GM10847 (cell line): Measurements from ENCODE around the gene PET117.
A peak's percentile ranks its signal among the peaks of the same experiment; 100 is the strongest.

ENCODE experiments used
- POLR2A ChIP-seq: IDR thresholded peaks from 2 replicates; pipeline ENCODE4 v1.6.1; 2011; ENCODE audit not compliant: insufficient read length; ENCODE audit errors: extremely low read depth

Gene PET117

GRCh38 chr20:18137412-18138265, at the start of gene PET117, which contains the start of gene KAT14:
TSS of gene PET117 (plus strand) at chr20:18137863. CDS start at chr20:18137956, 93 bp downstream.
TSS of gene KAT14 (plus strand) at chr20:18137863. CDS start at chr20:18142661, 4,798 bp downstream.
- peak; percentile 79 for TF ChIP-seq POLR2A

- TF ChIP-seq POLR2A = no peak
Measured at GRCh38 chr20:18090044-18090443, 47.6 kb upstream of the PET117 start.

DNA sequence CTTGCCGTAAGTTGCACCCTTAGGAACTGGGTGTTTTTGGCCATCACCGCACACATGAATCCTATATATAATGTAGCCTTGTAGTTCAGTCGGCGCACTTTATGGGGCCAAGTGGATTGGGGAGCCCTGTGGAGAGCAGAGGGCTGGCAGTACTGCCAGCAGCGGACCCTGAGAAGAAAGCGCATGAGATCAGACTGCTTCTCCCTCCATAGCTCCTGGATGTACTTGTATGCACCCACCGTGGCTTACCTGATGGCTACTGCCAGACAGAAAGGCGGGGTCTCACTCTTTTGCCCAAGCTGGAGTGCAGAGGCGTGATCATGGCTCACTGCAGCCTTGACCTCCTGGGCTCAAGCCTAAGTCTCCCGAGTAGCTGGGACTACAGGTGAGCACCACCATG, 47.2 kb upstream of the PET117 start:
- no peak for TF ChIP-seq POLR2A

DNA sequence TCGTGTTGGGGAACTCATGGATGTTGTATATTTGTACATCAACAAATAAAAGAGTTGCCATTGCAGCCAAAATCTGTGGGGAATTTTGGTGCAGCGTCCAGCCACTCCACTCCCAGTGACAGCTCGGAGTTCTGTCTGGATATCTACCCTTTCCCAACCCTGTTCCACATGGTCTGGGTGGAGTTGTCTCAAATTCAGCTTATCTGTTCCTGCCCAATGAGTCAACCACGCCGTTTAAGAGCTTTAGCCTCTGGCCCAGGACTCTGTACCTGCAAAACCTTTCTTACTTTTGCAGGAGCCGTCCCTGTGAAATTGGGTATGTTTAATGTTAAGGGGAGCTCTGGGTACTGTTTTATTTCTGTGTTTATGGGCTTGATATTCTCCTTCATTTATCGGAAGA, 46.0 kb upstream of the PET117 start:
- TF ChIP-seq POLR2A = no peak

DNA sequence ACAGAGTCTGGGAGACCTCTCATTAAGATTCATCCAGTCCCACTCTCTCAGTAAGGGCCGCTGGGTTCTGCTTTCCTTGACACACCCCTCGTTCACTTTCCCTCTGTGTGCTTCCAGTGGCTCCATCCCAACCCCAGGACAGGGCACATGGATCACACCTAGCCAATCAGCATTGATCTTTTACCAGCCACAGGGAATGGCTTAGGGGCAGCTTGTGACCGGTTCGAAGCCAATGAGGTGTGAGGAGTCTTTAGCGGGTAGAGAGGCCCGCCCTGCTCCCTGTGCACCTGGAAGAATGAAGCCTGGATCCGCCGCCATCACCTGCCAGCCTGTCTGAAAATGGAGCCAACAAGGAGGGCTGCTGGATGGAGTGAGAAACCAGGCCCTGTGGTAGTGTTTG, 44.8 kb upstream of the PET117 start:
- TF ChIP-seq POLR2A = no peak

- TF ChIP-seq POLR2A = no peak
Measured at GRCh38 chr20:18093388-18093787, 44.3 kb upstream of the PET117 start.

DNA sequence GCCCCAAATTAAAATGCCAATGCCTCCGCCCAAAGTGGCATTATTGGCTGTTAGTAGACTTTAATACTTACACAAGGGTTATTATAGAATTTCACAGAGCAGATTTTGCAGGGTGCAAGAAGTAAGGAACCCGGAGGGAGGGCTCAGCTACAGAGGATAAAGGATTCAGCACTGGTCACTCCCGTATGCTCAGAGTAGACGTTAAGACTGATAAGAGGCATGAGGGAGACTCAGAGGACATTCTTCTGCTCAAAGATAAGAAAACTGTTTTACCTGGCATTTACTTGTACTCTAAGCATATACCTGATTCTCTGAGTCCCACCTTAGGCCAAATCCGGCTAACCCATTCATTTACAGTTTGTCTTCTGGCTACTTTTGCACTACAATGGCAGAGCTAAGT, 43.5 kb upstream of the PET117 start:
- no peak for TF ChIP-seq POLR2A

DNA sequence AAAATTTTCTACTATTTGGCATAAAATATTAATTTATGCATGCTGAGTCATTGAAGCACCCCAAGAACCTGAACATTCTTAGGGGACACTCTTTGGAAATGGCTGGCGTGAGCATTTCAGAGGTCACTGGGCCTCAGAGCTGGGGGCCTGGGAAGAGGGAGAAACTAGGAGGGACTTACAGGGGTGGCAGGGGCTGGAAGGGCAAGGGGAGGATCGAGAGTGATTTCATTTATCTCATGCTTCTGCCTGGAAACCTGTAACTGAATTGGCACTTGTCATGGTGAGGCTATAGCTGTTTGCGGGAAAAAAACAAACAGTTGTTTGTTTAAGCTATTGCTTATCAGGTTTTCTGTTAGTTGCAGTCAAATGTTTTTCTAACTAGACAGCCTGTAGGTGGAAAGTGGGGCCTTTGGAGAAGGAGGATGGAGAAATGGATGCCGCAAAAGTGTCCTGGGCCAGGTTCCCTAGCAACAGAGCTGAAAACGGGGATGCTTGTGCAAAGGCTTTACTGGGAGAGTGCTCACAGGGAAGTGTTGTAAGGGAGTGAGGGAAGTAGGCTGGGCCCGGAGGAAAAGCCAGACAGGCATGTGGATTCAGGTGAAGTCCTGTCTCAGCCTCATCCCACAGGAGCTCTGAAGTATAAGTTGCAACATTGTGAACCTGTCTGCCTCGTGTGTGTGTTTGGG, 36.4 kb upstream of the PET117 start:
- no peak for TF ChIP-seq POLR2A

DNA sequence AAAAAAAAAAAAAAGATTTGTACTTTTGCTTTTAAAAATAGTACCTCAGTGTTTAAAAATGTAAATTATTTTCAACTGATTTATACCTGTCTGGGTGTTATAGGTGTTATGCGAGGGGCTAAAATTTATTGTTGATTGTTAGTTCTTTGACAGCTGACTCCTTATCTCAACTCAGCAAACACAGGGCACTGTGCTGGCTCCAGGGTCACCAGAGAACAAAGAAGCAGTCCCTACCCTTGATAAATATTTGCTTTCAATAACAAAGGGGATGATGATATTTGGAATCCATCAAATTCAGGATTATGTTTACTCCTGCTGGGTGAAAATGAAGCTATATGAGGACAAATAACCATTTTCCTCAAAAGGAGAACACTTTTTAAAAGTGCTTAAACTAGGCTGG, 34.2 kb upstream of the PET117 start:
- no peak for TF ChIP-seq POLR2A

DNA sequence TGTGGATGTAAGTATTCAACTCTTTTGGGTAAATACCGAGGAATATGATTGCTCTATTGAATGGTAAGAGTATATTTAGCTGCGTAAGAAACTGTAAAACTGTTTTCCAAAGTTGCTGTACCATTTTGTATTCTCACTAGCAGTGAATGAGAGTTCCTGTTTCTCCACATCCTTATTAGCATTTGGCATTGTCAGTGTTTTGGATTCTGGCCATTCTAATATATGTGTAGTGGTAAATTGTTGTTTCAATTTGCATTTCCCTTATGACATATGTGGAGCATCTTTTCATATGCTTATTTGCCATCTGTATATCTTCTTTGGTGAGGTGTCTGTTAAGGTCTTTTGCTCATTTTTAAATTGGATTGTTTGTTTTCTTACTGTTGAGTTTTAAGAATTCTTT, 29.3 kb upstream of the PET117 start:
- TF ChIP-seq POLR2A = no peak

DNA sequence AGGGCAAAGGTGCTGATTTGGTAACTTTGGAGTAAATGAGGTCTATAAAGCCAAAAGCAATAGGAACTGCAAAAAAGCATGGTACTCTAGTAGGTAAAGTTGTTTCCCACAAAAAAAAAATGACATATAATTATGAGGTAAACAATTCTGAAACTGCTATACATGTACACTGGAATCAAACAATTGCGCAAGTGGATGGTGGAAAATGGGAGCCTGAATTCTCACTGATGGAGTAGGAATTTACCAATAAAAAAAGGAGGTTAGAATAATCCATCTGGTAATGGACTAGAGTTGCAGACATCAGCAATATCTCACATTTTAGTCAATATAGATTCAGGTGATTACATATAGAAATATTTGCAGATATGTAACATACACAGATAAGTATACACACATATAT, 5.0 kb upstream of the PET117 start:
- TF ChIP-seq POLR2A = no peak

- no peak for TF ChIP-seq POLR2A
Measured at GRCh38 chr20:18133962-18134361, 3.7 kb upstream of the PET117 start.

DNA sequence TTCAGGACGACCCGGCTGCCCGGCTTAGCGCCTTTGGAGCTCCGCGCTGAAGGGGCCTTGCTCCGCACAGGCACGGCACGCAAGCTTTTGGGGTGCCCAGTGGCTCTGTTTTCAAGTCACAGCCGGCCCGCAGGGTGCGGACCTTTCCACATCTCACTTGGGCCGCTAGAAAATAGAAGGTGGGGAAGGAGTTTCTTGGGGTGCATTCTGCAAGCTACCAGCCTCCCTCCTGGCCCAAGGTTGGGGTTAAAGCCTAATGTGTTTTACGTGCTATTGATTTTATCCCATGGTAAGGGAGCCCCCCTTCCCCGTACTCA, 561 bp downstream of the PET117 start:
- no peak for TF ChIP-seq POLR2A

DNA sequence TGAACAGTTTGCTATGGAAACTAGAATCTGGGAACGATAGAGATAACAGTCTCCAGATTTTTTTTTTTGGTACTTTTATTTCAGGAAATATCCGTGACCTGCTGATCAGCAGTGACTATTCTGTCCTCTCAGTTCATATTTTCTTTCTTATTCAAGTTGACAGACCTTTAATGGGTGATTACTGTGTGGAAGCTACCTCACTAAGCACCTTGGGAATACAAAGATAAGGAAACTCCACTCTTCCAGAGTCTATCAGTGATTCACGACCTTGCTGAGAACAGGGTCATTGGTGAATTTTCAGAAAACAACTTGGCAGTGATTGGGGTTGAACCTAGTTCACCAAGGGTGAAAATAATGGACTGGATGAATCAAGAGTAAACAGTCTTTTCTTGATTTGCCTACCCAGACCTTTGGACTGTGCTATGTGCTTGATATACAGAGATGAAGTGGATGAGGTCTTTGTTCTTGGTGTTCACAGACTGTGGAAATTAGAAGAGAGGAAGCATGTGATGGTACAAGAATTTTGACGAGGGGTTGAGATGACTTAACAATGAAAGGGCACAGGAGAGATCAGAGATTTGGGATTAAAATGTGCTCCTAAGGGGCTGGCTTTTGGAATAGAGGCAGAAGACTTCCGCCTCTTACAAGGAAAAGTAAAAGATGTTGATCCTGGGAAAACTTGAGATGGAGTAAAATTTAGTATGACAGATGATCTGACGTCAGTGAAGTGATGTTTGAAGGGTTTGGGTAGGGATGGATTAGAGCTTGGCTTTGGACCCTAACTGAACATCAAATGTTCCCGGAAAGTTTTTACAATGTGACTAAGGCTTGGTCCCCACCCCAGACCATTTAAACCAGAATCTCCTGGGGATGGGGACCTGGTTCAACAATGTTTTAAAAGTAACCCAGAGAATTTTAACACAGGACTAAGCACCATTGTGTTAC, 1.2 kb downstream of the PET117 start:
- no peak for TF ChIP-seq POLR2A

- TF ChIP-seq POLR2A = no peak
Measured at GRCh38 chr20:18139832-18140231, 2.2 kb downstream of the PET117 start.

- TF ChIP-seq POLR2A = no peak
Measured at GRCh38 chr20:18144541-18145099, 7.0 kb downstream of the PET117 start.

DNA sequence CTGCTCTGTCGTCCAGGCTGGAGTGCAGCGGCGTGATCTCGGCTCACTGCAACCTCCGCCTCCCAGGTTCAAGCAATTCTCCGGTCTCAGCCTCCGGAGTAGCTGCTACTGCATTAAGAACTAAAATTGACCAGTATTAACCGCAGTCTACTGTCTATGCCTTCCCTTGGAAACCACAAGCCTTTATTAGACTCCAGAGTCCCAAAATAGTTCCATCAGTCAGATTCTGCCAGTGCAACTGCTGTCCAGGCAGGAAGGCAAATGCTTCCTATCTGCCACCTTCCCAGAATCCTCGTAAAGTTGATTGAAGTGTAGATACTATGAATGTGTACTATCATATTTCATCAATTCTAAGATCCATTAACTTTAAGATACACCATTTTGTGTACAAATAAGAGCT, 16.7 kb downstream of the PET117 start:
- no peak for TF ChIP-seq POLR2A
